Stimulated activated naive CD8-positive, alpha-beta T cell treated with anti-CD3 and anti-CD28 coated beads, Interleukin-15, amount 100 ng/mL, for 72 hours (primary cell): ENCODE measurements around the gene MAGI2.
"Not testable (repeated sequence)": the region's sequence is repeated elsewhere in the genome, so short reads cannot be mapped to it uniquely, and the experiment has no call there.

Source experiments
- ATAC-seq: fragments of 150-1000 bp; cut with Tn5 transposase; 2 replicates; pipeline ENCODE4 v1.10.0; 2021; ENCODE audit warnings: mild to moderate bottlenecking, moderate library complexity
- DNase-seq, 2 donors: peaks; one replicate each; pipeline ENCODE4 v3.0.0; 2021 to 2022
- H3K27ac Mint-ChIP-seq, 2 donors: one replicate each; pipeline ENCODE4 v1.8.0; 2022; ENCODE audit warnings: mild to moderate bottlenecking in 2 of 2, mixed read lengths in 2 of 2, moderate library complexity in 2 of 2
- H3K27me3 Mint-ChIP-seq: one replicate; pipeline ENCODE4 v1.8.0; 2022; ENCODE audit warnings: mixed read lengths
- H3K4me1 Mint-ChIP-seq: one replicate; pipeline ENCODE4 v1.8.0; 2022; ENCODE audit warnings: mild to moderate bottlenecking, mixed read lengths
- H3K4me3 Mint-ChIP-seq, 2 donors: one replicate each; pipeline ENCODE4 v1.8.0; 2022; ENCODE audit warnings: mild to moderate bottlenecking in 2 of 2, mixed read lengths in 2 of 2, moderate library complexity in 1 of 2
- H3K9me3 Mint-ChIP-seq, 2 donors: one replicate each; pipeline ENCODE4 v1.8.0; 2022; ENCODE audit warnings: mixed read lengths in 2 of 2

The MAGI2 gene

GRCh38 chr7:79079919-79080554 is 373.4 kb downstream of the MAGI2 start:
- no peak overlapping the region for H3K27ac Mint-ChIP-seq
- H3K4me1 Mint-ChIP-seq, result no peaks in the 10 kb centered on the region
- H3K4me3 Mint-ChIP-seq, result no peak overlapping the region
- DNase-seq, result no peak
- H3K27me3 Mint-ChIP-seq, result no peaks in the 10 kb centered on the region
- no peaks in the 10 kb centered on the region for H3K9me3 Mint-ChIP-seq
- no peak for ATAC-seq

- DNase-seq (no peak), ATAC-seq (no peak)
- Mint-ChIP-seq H3K27ac (no peak overlapping the region), H3K9me3 (no peaks in the 10 kb centered on the region), H3K4me1 (no peaks in the 10 kb centered on the region), H3K4me3 (no peak overlapping the region), H3K27me3 (no peaks in the 10 kb centered on the region)
Observed at GRCh38 chr7:79078273-79078672, 375.2 kb downstream of the MAGI2 start.

- H3K9me3 Mint-ChIP-seq, result peaks cover 17 to 33% of the 10 kb centered on the region in 2 donors
- H3K27ac Mint-ChIP-seq, DNase-seq, H3K4me3 Mint-ChIP-seq, ATAC-seq, H3K27me3 Mint-ChIP-seq, H3K4me1 Mint-ChIP-seq: not testable (repeated sequence)
Observed at GRCh38 chr7:79071187-79071586, 382.3 kb downstream of the MAGI2 start.

- no peak for ATAC-seq
- Mint-ChIP-seq H3K9me3 (peaks cover 13 to 28% of the 10 kb centered on the region in 2 donors), H3K27me3 (no peaks in the 10 kb centered on the region), H3K27ac (no peak overlapping the region), H3K4me3 (no peak overlapping the region), H3K4me1 (no peaks in the 10 kb centered on the region)
- DNase-seq, result no peak
Observed at GRCh38 chr7:79064187-79064823, 389.2 kb downstream of the MAGI2 start.

GRCh38 chr7:79063019-79063698 is 390.3 kb downstream of the MAGI2 start:
- Mint-ChIP-seq H3K9me3 (peaks cover 3 to 17% of the 10 kb centered on the region in 2 donors), H3K27me3 (no peaks in the 10 kb centered on the region), H3K4me3 (no peak overlapping the region), H3K4me1 (no peaks in the 10 kb centered on the region), H3K27ac (no peak overlapping the region)
- ATAC-seq (no peak), DNase-seq (no peak)

- DNase-seq (no peak), ATAC-seq (no peak)
- H3K4me3 Mint-ChIP-seq, result no peak overlapping the region
- H3K9me3 Mint-ChIP-seq, result peaks cover 0 to 3% of the 10 kb centered on the region in 2 donors
- H3K27me3 Mint-ChIP-seq, result no peaks in the 10 kb centered on the region
- peak overlapping the region in 1 of 2 donors; percentile 61 for H3K27ac Mint-ChIP-seq
- no peaks in the 10 kb centered on the region for H3K4me1 Mint-ChIP-seq
Observed at GRCh38 chr7:79060498-79060897, 393.0 kb downstream of the MAGI2 start.

GRCh38 chr7:79055722-79056415 is 397.6 kb downstream of the MAGI2 start:
- no peaks in the 10 kb centered on the region for H3K27me3 Mint-ChIP-seq

GRCh38 chr7:79051915-79052314 is 401.6 kb downstream of the MAGI2 start:
- Mint-ChIP-seq H3K4me1 (no peaks in the 10 kb centered on the region), H3K9me3 (peaks cover 4 to 6% of the 10 kb centered on the region in 2 donors), H3K27ac (no peak overlapping the region), H3K27me3 (no peaks in the 10 kb centered on the region), H3K4me3 (no peak overlapping the region)
- no peak for ATAC-seq
- DNase-seq, result no peak

More at GRCh38 chr7:79055722-79056415, 397.6 kb downstream of the MAGI2 start:
- DNase-seq (no peak), ATAC-seq (no peak)
- Mint-ChIP-seq H3K9me3 (peaks cover 6 to 7% of the 10 kb centered on the region in 2 donors), H3K4me1 (no peaks in the 10 kb centered on the region), H3K4me3 (no peak overlapping the region), H3K27ac (no peak overlapping the region)

GRCh38 chr7:79050603-79051002 is 402.9 kb downstream of the MAGI2 start:
- no peak overlapping the region for H3K4me3 Mint-ChIP-seq

GRCh38 chr7:79046061-79046460 is 407.4 kb downstream of the MAGI2 start:
- Mint-ChIP-seq H3K9me3 (peaks cover 7 to 26% of the 10 kb centered on the region in 2 donors), H3K27ac (no peak overlapping the region), H3K4me3 (no peak overlapping the region), H3K27me3 (no peaks in the 10 kb centered on the region), H3K4me1 (no peaks in the 10 kb centered on the region)
- no peak for ATAC-seq
- no peak for DNase-seq

More at GRCh38 chr7:79050603-79051002, 402.9 kb downstream of the MAGI2 start:
- no peak overlapping the region for H3K27ac Mint-ChIP-seq
- ATAC-seq (no peak), DNase-seq (no peak)
- H3K9me3 Mint-ChIP-seq, result peaks cover 4 to 14% of the 10 kb centered on the region in 2 donors
- no peaks in the 10 kb centered on the region for H3K4me1 Mint-ChIP-seq
- H3K27me3 Mint-ChIP-seq, result no peaks in the 10 kb centered on the region

- Mint-ChIP-seq H3K4me1 (no peaks in the 10 kb centered on the region), H3K4me3 (no peak overlapping the region), H3K27ac (no peak overlapping the region), H3K27me3 (no peaks in the 10 kb centered on the region), H3K9me3 (peaks cover 6 to 7% of the 10 kb centered on the region in 2 donors)
- ATAC-seq (no peak), DNase-seq (no peak)
Observed at GRCh38 chr7:79037001-79037400, 416.5 kb downstream of the MAGI2 start.

- ATAC-seq, result no peak
- Mint-ChIP-seq H3K4me3 (no peak overlapping the region), H3K4me1 (no peaks in the 10 kb centered on the region), H3K9me3 (peaks cover 6 to 7% of the 10 kb centered on the region in 2 donors), H3K27ac (no peak overlapping the region), H3K27me3 (no peaks in the 10 kb centered on the region)
- DNase-seq, result no peak
Observed at GRCh38 chr7:79036356-79036755, 417.1 kb downstream of the MAGI2 start.

- DNase-seq, result no peak
- ATAC-seq, result no peak
- Mint-ChIP-seq H3K27me3 (no peaks in the 10 kb centered on the region), H3K9me3 (peaks cover 6 to 7% of the 10 kb centered on the region in 2 donors), H3K4me1 (no peaks in the 10 kb centered on the region), H3K4me3 (no peak overlapping the region), H3K27ac (no peak overlapping the region)
Observed at GRCh38 chr7:79035858-79036257, 417.6 kb downstream of the MAGI2 start.

GRCh38 chr7:79034730-79035129 is 418.7 kb downstream of the MAGI2 start:
- H3K4me1 Mint-ChIP-seq, result no peaks in the 10 kb centered on the region
- H3K27ac Mint-ChIP-seq, result no peak overlapping the region
- H3K27me3 Mint-ChIP-seq, result no peaks in the 10 kb centered on the region

GRCh38 chr7:79019711-79020110 is 433.8 kb downstream of the MAGI2 start:
- peaks cover 21 to 69% of the 10 kb centered on the region in 2 donors for H3K9me3 Mint-ChIP-seq
- not testable (repeated sequence) for H3K4me1 Mint-ChIP-seq, DNase-seq, ATAC-seq, H3K27me3 Mint-ChIP-seq, H3K27ac Mint-ChIP-seq, H3K4me3 Mint-ChIP-seq

More at GRCh38 chr7:79034730-79035129, 418.7 kb downstream of the MAGI2 start:
- DNase-seq, result no peak
- no peaks in the 10 kb centered on the region for H3K9me3 Mint-ChIP-seq
- no peak overlapping the region for H3K4me3 Mint-ChIP-seq
- ATAC-seq, result no peak
